Progenitor cell of endocrine pancreas (in vitro differentiated cells): ENCODE data around the gene CLDN5. TPM values are rescaled to one million over a fixed set of nuclear protein-coding genes. Genes with fewer than 3 reads are reported as not detected.

ENCODE experiments used
- DNase-seq: peaks from one replicate; pipeline ENCODE4 v3.0.0; 2021; ENCODE audit warnings: low spot score; ENCODE audit not compliant: unreplicated experiment
- H3K27ac Mint-ChIP-seq: 2 replicates; pipeline ENCODE4 v1.8.0; 2021; ENCODE audit warnings: mild to moderate bottlenecking, moderate library complexity, mixed read lengths
- H3K27me3 Mint-ChIP-seq: 2 replicates; pipeline ENCODE4 v1.8.0; 2021; ENCODE audit warnings: mixed read lengths
- H3K36me3 Mint-ChIP-seq: 2 replicates; pipeline ENCODE4 v1.8.0; 2022; ENCODE audit warnings: mixed read lengths; ENCODE audit not compliant: insufficient read depth
- H3K4me1 Mint-ChIP-seq: 2 replicates; pipeline ENCODE4 v1.8.0; 2021; ENCODE audit warnings: low read depth, mixed read lengths
- H3K4me3 Mint-ChIP-seq: 2 replicates; pipeline ENCODE4 v1.8.0; 2021; ENCODE audit warnings: low read depth, mild to moderate bottlenecking, moderate library complexity, mixed read lengths
- H3K9me3 Mint-ChIP-seq: 2 replicates; pipeline ENCODE4 v1.8.0; 2021; ENCODE audit warnings: low read depth, mixed read lengths
- CTCF ChIP-seq: fragments of 200-600 bp; sonication (generic); IDR thresholded peaks from one replicate; pipeline ENCODE4 v1.5.0; 2021; ENCODE audit warnings: antibody characterized with exemption, mild to moderate bottlenecking; ENCODE audit not compliant: unreplicated experiment
- total RNA-seq: library from RNA; stranded (reverse); gene quantifications from 2 replicates; pipeline ENCODE4 v1.2.1, GENCODE V29; 2021

Gene CLDN5
- total RNA-seq, 1 donor from 2014 or later = not detected

GRCh38 chr22:19546680-19547079 lies 22.5 kb upstream of the CLDN5 start:
- no peaks in the 10 kb centered on the region for H3K9me3 Mint-ChIP-seq
- no peak overlapping the region for H3K4me3 Mint-ChIP-seq
- no peak for TF ChIP-seq CTCF
- H3K27ac Mint-ChIP-seq = peak overlapping the region; percentile 25
- no peaks in the 10 kb centered on the region for H3K4me1 Mint-ChIP-seq
- DNase-seq = no peak
- H3K36me3 Mint-ChIP-seq = no peaks in the 10 kb centered on the region
- no peaks in the 10 kb centered on the region for H3K27me3 Mint-ChIP-seq

GRCh38 chr22:19545935-19546207 lies 21.7 kb upstream of the CLDN5 start:
- H3K9me3 Mint-ChIP-seq = no peaks in the 10 kb centered on the region
- H3K4me3 Mint-ChIP-seq = no peak overlapping the region
- TF ChIP-seq CTCF = no peak
- H3K27me3 Mint-ChIP-seq = peaks cover 3% of the 10 kb centered on the region
- H3K27ac Mint-ChIP-seq = no peak overlapping the region
- DNase-seq = no peak
- H3K36me3 Mint-ChIP-seq = no peaks in the 10 kb centered on the region
- no peaks in the 10 kb centered on the region for H3K4me1 Mint-ChIP-seq

GRCh38 chr22:19543970-19544708 lies 19.9 kb upstream of the CLDN5 start:
- Mint-ChIP-seq H3K4me3 (no peak overlapping the region), H3K9me3 (no peaks in the 10 kb centered on the region), H3K36me3 (no peaks in the 10 kb centered on the region), H3K27ac (no peak overlapping the region), H3K4me1 (no peaks in the 10 kb centered on the region), H3K27me3 (peaks cover 3% of the 10 kb centered on the region)
- DNase-seq = no peak
- TF ChIP-seq CTCF = no peak

- TF ChIP-seq CTCF = no peak
- no peaks in the 10 kb centered on the region for H3K9me3 Mint-ChIP-seq
- no peak overlapping the region for H3K4me3 Mint-ChIP-seq
- H3K4me1 Mint-ChIP-seq = no peaks in the 10 kb centered on the region
- H3K27me3 Mint-ChIP-seq = peaks cover 3% of the 10 kb centered on the region
- no peaks in the 10 kb centered on the region for H3K36me3 Mint-ChIP-seq
- no peak overlapping the region for H3K27ac Mint-ChIP-seq
- no peak for DNase-seq
Measured at GRCh38 chr22:19540394-19540793, 16.2 kb upstream of the CLDN5 start.

- H3K9me3 Mint-ChIP-seq = no peaks in the 10 kb centered on the region
- TF ChIP-seq CTCF = no peak
- no peak overlapping the region for H3K4me3 Mint-ChIP-seq
- no peaks in the 10 kb centered on the region for H3K4me1 Mint-ChIP-seq
- DNase-seq = no peak
- H3K27me3 Mint-ChIP-seq = peaks cover 7% of the 10 kb centered on the region
- no peaks in the 10 kb centered on the region for H3K36me3 Mint-ChIP-seq
- no peak overlapping the region for H3K27ac Mint-ChIP-seq
Measured at GRCh38 chr22:19537941-19538488, 13.8 kb upstream of the CLDN5 start.
